Lung (tissue), 12 donors: ENCODE measurements around the gene DOP1B. TPM values are rescaled to one million over a fixed set of nuclear protein-coding genes. Genes with fewer than 3 reads are reported as not detected.
A peak's percentile ranks its signal among the peaks of the same experiment; 100 is the strongest.
"Not testable (repeated sequence)": the region's sequence is repeated elsewhere in the genome, so short reads cannot be mapped to it uniquely, and the experiment has no call there.

Source experiments
- ATAC-seq: fragments of 200-7000 bp; cut with Tn5 transposase; one replicate; pipeline ENCODE4 v1.9.1; 2020; ENCODE audit warnings: moderate number of reproducible peaks; ENCODE audit not compliant: insufficient read depth, low FRiP score
- DNase-seq, 3 donors: peaks; one replicate each; pipeline ENCODE4 v3.0.0-alpha.2; 2013 to 2017
- H3K27ac ChIP-seq, 2 donors: one replicate each; pipeline ENCODE4 v1.5.1; 2013; ENCODE audit warnings: mild to moderate bottlenecking in 2 of 2, moderate library complexity in 2 of 2, control low read depth in 1 of 2, inconsistent platforms in 1 of 2, low read depth in 1 of 2, low read length in 1 of 2
- H3K27me3 ChIP-seq, 3 donors: one replicate each; pipeline ENCODE4 v1.5.1; 2013; ENCODE audit warnings: low read length in 2 of 3; ENCODE audit not compliant: control insufficient read depth in 3 of 3, insufficient read depth in 3 of 3
- H3K36me3 ChIP-seq, 4 donors: one replicate each; pipeline ENCODE4 v1.5.1; 2013; ENCODE audit warnings: low read length in 4 of 4, mild to moderate bottlenecking in 1 of 4, moderate library complexity in 1 of 4; ENCODE audit not compliant: control insufficient read depth in 4 of 4, insufficient read depth in 4 of 4
- H3K4me1 ChIP-seq, 5 donors: one replicate each; pipeline ENCODE4 v1.5.1; 2013; ENCODE audit warnings: low read length in 5 of 5, mild to moderate bottlenecking in 2 of 5, moderate library complexity in 1 of 5; ENCODE audit not compliant: control insufficient read depth in 5 of 5, insufficient read depth in 5 of 5
- H3K4me3 ChIP-seq: one replicate; pipeline ENCODE4 v1.5.1; 2013; ENCODE audit warnings: mild to moderate bottlenecking, control low read depth, moderate library complexity
- H3K9ac ChIP-seq, 2 donors: one replicate each; pipeline ENCODE4 v1.5.1; 2013; ENCODE audit warnings: low read length in 2 of 2, control low read depth in 1 of 2; ENCODE audit not compliant: insufficient read depth in 1 of 2
- H3K9me3 ChIP-seq, 4 donors: one replicate each; pipeline ENCODE4 v1.5.1; 2013; ENCODE audit warnings: low read length in 3 of 4, mild to moderate bottlenecking in 1 of 4, moderate library complexity in 1 of 4; ENCODE audit not compliant: control insufficient read depth in 4 of 4, insufficient read depth in 3 of 4
- WGBS, 2 donors: extraction: QIAGEN DNeasy Blood & Tissue Kit; methylation state at CpG; one replicate each; pipeline ENCODE4 v1.1.7; 2013; 5-methylcytosine and 5-hydroxymethylcytosine counted together
- polyA plus RNA-seq, 2 donors: library from polyadenylated mRNA; stranded (reverse); fragments of 200-250 nt; gene quantifications; one replicate each; pipeline ENCODE4 v1.2.1, GENCODE V29; 2013
- total RNA-seq, 2 donors: library from RNA; depleted of rRNA in 1 of 2; stranded (reverse); fragments of >200 nt in 1 of 2; gene quantifications; one replicate each; pipeline ENCODE4 v1.2.1, GENCODE V29; 2014 to 2021
- TF ChIP-seq, protein P1 (sequence below): IDR thresholded peaks from 2 replicates; pipeline ENCODE4 v1.5.1; 2012; ENCODE audit warnings: mild to moderate bottlenecking; ENCODE audit errors: control extremely low read depth, extremely low read depth
- donor health status: control.
- donor health status: control.
- donor health status: Bipolar disorder and iron deficiency.
- donor health status: healthy.
- donor health status: DM: yes; HTN: yes; CAD: no.

The DOP1B gene
- total and polyA plus RNA-seq, 4 donors: 5.2 to 23.7 (median 11.2) TPM

DNA sequence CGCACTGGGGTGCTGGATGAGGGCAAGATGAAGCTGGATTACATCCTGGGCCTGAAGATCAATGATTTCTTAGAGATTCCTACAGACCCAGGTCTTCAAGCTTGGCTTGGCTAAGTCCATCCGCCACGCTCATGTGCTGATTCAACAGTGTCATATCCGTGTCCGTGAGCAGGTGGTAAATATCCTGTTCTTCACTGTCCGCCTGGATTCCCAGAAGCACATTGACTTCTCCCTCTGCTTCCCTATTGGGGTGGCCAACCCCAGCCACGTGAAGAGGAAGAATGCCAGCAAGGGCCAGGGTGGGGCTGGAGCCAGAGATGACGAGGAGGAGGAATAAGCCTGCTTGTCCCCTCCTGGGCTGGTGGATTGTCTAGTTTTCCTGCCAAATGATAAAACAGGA is 23.9 kb upstream of the DOP1B start:
- Histone ChIP-seq H3K36me3 (no peaks in the 10 kb centered on the region), H3K9ac (no peak overlapping the region), H3K4me3 (no peak overlapping the region), H3K27me3 (peaks cover 0 to 16% (median 5%) of the 10 kb centered on the region in 3 donors), H3K4me1 (peaks cover 0 to 8% (median 0%) of the 10 kb centered on the region in 5 donors), H3K27ac (no peak overlapping the region), H3K9me3 (no peaks in the 10 kb centered on the region)
- ATAC-seq (no peak), DNase-seq (no peak)
- TF ChIP-seq, protein P1, sequence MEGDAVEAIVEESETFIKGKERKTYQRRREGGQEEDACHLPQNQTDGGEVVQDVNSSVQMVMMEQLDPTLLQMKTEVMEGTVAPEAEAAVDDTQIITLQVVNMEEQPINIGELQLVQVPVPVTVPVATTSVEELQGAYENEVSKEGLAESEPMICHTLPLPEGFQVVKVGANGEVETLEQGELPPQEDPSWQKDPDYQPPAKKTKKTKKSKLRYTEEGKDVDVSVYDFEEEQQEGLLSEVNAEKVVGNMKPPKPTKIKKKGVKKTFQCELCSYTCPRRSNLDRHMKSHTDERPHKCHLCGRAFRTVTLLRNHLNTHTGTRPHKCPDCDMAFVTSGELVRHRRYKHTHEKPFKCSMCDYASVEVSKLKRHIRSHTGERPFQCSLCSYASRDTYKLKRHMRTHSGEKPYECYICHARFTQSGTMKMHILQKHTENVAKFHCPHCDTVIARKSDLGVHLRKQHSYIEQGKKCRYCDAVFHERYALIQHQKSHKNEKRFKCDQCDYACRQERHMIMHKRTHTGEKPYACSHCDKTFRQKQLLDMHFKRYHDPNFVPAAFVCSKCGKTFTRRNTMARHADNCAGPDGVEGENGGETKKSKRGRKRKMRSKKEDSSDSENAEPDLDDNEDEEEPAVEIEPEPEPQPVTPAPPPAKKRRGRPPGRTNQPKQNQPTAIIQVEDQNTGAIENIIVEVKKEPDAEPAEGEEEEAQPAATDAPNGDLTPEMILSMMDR: no peak
- WGBS, 2 donors: 75 to 86% methylated on average over 8 of the region's 8 CpGs

GRCh38 chr21:36134803-36135390 is 21.7 kb upstream of the DOP1B start, which contains the start of gene CBR3:
CBR3 (plus strand) TSS chr21:36135079; CDS start chr21:36135193, 114 bp downstream.
- Histone ChIP-seq H3K9me3 (no peaks in the 10 kb centered on the region), H3K27ac (peak within 1 kb of the TSS; percentile 86 to 87), H3K4me1 (peaks cover 0 to 8% (median 0%) of the 10 kb centered on the region in 5 donors), H3K4me3 (peak within 1 kb of the TSS; percentile 41), H3K36me3 (no peaks in the 10 kb centered on the region), H3K27me3 (peaks cover 0 to 16% (median 5%) of the 10 kb centered on the region in 3 donors), H3K9ac (peak within 1 kb of the TSS; percentile 61 to 74)
- DNase-seq (peak in 2 of 3 donors; percentile 25 to 50), ATAC-seq (peak; percentile 60)
- WGBS, 2 donors: 0% methylated on average over 44 to 53 of the region's 53 CpGs
- TF ChIP-seq, protein P1: no peak

- TF ChIP-seq, protein P1: no peak
- peaks cover 0 to 16% (median 5%) of the 10 kb centered on the region in 3 donors for H3K27me3 ChIP-seq
Measured at GRCh38 chr21:36135391-36136102, 21.1 kb upstream of the DOP1B start.

GRCh38 chr21:36139791-36140190 is 16.8 kb upstream of the DOP1B start:
- H3K27me3 ChIP-seq, H3K4me1 ChIP-seq, H3K27ac ChIP-seq, H3K9me3 ChIP-seq, ATAC-seq, DNase-seq, H3K4me3 ChIP-seq, H3K9ac ChIP-seq, H3K36me3 ChIP-seq: not testable (repeated sequence)
- 94 to 98% methylated on average over 12 to 13 of the region's 13 CpGs for WGBS, 2 donors

More at GRCh38 chr21:36135391-36136102, 21.1 kb upstream of the DOP1B start:
- peak overlapping the region; percentile 41 for H3K4me3 ChIP-seq
- 0% methylated on average over 60 of the region's 60 CpGs for WGBS, 2 donors
- H3K9ac ChIP-seq: peak overlapping the region; percentile 61 to 74
- H3K9me3 ChIP-seq: no peaks in the 10 kb centered on the region
- H3K4me1 ChIP-seq: peaks cover 0 to 8% (median 0%) of the 10 kb centered on the region in 5 donors
- peak overlapping the region; percentile 86 to 87 for H3K27ac ChIP-seq
- peak; percentile 73 for ATAC-seq
- H3K36me3 ChIP-seq: no peaks in the 10 kb centered on the region
- DNase-seq: peak; percentile 71 to 84 (median 79)
